ENCODE data around the gene IPO8. TPM values are rescaled to one million over a fixed set of nuclear protein-coding genes. Genes with fewer than 3 reads are reported as not detected.

Gene IPO8
- total RNA-seq, 1 experiment from 2014 or later: 48.0 TPM

DNA sequence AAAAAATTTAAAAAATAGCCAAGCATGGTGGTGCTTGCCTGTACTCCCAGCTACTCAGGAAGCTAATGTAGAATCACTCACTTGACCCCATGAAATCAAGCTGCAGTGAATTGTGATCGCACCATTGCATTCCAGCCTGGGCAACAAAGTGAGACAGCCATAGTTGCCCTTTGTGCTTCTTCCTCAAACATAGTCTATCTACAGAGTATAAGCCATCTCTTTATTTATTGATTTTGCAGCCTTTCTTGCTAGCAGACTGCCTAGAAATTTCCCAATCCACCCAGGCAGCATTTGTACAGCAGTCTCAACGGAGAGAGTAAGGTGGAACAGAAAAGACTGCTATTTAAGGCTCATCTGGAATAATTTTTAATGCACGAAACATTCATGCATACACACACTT, 68.8 kb downstream of the IPO8 start:
- Histone ChIP-seq H4K20me1 (ENCODE audit: control insufficient read depth, insufficient read depth, insufficient read length) (no peaks in the 10 kb centered on the region), H2BK120ac (ENCODE audit: low read depth, low read length, poor library complexity, severe bottlenecking) (no peak overlapping the region), H3K79me1 (ENCODE audit: insufficient read depth, low read depth, low read length, poor library complexity, severe bottlenecking) (no peaks in the 10 kb centered on the region), H4K91ac (ENCODE audit: insufficient read length, low read depth, low read length) (no peak overlapping the region), H2BK15ac (ENCODE audit: low read depth, low read length) (no peak overlapping the region), H2BK5ac (ENCODE audit: insufficient read length, low read length) (no peak overlapping the region), H3K23me2 (ENCODE audit: insufficient read length, low read depth, low read length, poor library complexity, severe bottlenecking) (no peaks in the 10 kb centered on the region), H2BK20ac (ENCODE audit: low read depth, low read length, poor library complexity, severe bottlenecking) (no peak overlapping the region), H3K14ac (ENCODE audit: insufficient read depth, low read length) (no peak overlapping the region), H3K18ac (ENCODE audit: insufficient read length, low read depth, low read length) (no peak overlapping the region), H2AFZ (ENCODE audit: low read length) (no peak overlapping the region), H2AK5ac (ENCODE audit: insufficient read length, low read length) (no peak overlapping the region), H3K4me1 (ENCODE audit: insufficient read depth, low read length) (no peaks in the 10 kb centered on the region), H3K79me2 (ENCODE audit: insufficient read depth, low read length) (no peaks in the 10 kb centered on the region), H4K5ac (ENCODE audit: insufficient read length, low read depth, low read length) (no peak overlapping the region), H3K27me3 (ENCODE audit: insufficient read depth, low read length) (no peaks in the 10 kb centered on the region), H3T11ph (ENCODE audit: low read length) (no peak overlapping the region), H4K8ac (replicated peaks; ENCODE audit: insufficient read length, low read depth, low read length) (no peak overlapping the region), H3K56ac (ENCODE audit: insufficient read length, low read depth, low read length) (no peak overlapping the region), H2BK12ac (ENCODE audit: insufficient read length, low read depth, low read length) (no peak overlapping the region), H3K9ac (ENCODE audit: extremely low read depth, insufficient read length, low read length) (no peak overlapping the region), H3K4ac (ENCODE audit: low read depth, low read length) (no peak overlapping the region), H3K9me3 (ENCODE audit: control insufficient read depth, low read depth, low read length) (no peaks in the 10 kb centered on the region), H3K27ac (ENCODE audit: insufficient read length, low read depth, low read length) (no peak overlapping the region), H3K4me2 (ENCODE audit: insufficient read depth, insufficient read length, low read length) (no peak overlapping the region), H3K23ac (ENCODE audit: insufficient read length, low read depth, low read length) (no peak overlapping the region)
- Mint-ChIP-seq H3K27me3 (ENCODE audit: low read depth) (no peaks in the 10 kb centered on the region), H3K4me3 (no peak overlapping the region), H3K27ac (no peak overlapping the region; a peak in 1 of 7 replicates), H3K36me3 (ENCODE audit: insufficient read depth in 1 of 3, low read depth in 3 of 3) (peaks cover 2 to 24% (median 21%) of the 10 kb centered on the region in 3 experiments; a peak in 6 of 7 replicates), H3K4me1 (peaks cover 0 to 4% of the 10 kb centered on the region in 2 experiments; a peak in 1 of 4 replicates), H3K9me3 (no peaks in the 10 kb centered on the region)
- TF ChIP-seq CTCF (conservative IDR thresholded peaks at IDR 0.05): no peak
- no peak for DNase-seq
- WGBS (ENCODE audit: extremely low coverage, insufficient read length, low lambda C conversion rate): no CpG with 5 or more reads among the region's 3 CpGs

All from H9 (cell line).